HG03139 (cell line): ENCODE data around the gene TRERF1.

Experiments
- ATAC-seq: cut with Tn5 transposase; IDR thresholded peaks from one replicate; pipeline ENCODE4 v1.9.1; 2021; ENCODE audit not compliant: unreplicated experiment

Gene TRERF1

DNA sequence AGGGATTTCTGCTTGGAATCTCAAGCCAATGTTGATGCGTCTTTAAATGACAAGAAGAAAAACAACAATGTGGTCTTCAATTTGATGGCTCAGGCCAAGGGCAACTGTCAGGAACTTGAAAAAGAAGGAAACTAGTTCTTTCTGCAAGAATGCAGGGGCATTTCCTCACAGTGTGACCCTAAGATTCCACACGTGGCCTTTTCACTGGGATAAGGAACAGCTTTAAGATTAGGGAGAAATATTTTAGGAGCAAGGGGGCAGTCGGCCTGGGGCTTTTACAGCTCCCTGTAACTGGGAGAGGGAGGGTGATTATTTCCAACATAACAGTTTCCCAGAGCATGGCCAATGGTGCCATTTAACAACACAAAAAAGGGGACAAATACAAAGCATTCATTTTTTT, 194.7 kb downstream of the TRERF1 start:
- no peak for ATAC-seq

DNA sequence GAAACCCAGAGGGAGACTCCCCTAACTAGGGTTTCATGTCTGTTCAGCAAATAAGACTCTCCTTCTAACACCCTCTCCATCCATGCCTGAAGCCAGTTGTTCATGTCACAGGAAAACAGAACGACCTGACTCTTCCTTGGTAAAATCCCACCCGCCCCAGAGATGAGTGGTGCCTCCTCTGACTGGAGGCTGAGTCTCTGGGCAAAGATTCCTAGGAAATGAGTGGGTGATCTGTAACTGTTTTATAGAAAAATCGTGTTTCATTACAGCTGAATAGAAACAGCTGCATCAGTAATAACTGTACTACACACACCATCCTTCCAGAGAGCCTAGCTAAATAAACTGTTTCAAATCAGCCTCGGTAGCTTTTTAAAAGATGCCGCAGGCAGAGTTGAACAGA, 196.7 kb downstream of the TRERF1 start:
- ATAC-seq = no peak

DNA sequence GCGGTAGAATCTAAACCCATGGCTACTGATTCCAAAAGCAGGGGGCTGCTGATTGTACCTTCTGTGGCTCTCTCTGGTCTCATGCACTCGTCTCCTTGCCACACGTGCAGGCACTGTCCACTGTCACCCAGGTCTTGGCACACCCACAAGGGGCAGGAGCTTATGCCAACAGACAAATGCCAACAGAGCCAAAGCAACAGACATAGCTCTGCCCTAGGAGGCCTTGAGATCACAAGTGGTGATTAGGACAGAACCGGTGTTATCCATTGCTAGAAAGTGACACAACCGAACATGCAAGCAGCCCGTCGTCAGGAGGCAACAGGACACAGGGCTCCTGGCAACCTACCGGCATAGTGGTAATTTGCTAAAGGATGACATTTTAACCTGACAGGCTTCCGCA, 197.2 kb downstream of the TRERF1 start:
- no peak for ATAC-seq

DNA sequence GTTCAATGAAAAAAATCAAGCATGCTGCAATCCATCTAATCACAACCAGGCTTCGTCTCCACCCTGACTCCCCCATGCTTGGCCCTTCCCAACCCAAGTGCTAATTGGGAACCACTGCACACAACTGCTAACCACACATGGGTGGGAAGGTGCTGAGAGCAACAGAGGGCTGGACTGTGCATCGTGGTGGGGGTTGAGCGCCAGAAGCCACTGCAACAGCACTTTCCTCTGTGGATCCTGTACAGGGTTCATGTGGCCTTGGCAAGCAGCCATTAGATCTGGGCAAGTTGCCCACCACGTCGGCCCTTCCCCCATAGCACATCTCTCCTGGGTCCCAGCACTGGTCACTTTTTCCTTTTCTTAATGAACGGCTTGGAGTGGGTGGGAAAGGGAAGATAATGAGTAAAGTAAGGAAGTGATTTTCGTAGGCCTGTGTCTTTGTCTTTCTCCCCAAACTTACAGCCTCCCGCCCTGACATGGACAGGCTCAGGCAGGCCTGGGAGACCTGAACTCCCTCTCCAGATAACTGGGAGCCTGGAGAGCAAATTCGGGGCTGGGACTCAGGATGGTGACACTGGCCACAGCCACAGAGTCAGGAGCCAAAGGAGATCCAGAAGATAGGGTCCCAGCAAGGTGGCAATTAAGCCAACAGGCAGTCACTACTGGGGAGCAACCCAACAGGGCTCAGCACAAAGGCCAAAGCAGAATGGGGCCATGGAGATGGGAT, 199.7 kb downstream of the TRERF1 start:
- ATAC-seq = no peak

DNA sequence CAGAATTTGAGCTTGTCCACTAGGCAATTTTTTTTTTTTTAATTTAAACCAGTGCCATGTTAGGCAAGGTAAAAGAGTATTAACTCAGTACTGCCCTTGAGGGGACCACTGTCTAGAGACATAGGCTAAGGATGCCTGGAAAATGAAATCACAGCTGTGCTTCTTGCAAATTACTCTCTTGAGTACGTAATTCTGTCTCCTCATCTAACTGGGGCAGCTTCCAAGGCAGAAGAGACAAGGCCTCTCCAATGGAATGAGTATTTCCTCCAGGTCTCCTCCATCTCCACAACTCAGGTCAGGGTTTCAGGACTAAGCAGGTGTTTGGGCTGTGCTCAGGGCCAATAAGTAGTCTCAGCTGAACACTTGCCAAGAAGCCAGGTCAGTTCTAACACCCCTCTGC, 200.2 kb downstream of the TRERF1 start:
- no peak for ATAC-seq

DNA sequence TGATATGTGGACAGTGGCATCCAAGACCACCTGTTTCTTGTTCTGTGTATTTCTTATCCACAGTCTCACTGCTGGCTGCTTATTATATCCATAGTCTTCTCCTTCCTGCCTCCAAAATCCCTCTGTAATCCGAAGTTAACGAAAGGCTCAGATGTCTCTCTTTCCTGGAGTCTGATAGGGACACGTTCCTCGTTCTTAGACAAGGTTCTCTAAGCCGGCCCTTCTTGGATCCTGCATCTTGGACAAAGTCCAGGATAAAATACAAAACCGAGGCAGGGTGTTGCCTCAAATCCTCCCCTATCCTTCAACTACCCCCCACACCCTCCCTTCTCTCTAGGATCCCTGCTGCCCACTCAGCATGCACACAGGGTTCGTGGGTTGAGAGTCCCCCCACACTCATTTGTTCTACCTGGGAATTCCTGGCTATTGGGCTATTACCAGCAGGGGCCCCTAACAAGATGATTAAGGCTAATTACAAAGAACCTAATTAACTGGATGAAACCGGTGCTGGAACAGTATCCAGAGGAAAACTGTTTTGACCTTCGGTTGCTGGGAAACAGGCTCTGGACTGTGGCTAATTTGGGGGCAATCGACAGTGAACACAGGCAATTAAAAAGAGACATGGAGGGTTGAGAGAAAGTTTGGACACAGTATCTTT, 201.3 kb downstream of the TRERF1 start:
- ATAC-seq = no peak

DNA sequence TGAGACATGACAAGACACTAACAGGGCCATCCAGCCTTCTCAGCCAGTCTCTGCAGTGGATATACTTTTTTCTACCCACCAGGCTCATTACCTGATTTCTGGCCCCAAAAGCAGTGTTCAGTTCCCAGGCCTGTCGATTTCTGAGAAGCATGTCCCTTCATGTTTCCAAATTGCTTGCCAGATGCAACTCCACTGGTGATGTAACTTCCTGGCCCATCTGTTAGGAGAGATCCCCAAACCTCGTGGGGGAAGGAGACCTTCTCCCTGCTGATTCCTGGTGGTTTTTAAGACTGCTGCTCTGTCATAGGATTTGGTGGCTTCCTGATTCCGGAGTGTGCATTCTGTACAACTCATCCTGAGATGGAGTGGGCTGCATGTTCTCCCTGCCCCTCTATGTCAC, 202.4 kb downstream of the TRERF1 start:
- ATAC-seq = no peak

DNA sequence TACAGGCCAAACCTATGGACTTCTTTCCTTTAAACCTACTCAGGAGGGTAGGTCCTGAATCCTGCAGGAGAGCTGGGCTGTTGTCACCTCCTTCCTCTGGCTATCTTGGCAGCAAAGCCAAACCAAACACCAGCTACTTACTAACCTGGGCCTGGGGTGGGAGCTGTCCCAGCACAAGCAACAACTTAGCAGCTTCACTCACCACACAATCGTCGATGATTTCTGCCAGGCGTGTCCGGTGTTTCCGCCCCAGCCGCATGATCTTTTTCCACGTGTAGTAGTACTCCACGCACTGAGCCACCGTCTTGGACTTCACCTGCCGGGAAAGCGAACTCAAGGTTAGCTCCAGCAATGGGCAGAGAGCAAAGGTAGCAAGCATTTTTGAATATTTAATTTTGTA, 208.7 kb downstream of the TRERF1 start:
- no peak for ATAC-seq

DNA sequence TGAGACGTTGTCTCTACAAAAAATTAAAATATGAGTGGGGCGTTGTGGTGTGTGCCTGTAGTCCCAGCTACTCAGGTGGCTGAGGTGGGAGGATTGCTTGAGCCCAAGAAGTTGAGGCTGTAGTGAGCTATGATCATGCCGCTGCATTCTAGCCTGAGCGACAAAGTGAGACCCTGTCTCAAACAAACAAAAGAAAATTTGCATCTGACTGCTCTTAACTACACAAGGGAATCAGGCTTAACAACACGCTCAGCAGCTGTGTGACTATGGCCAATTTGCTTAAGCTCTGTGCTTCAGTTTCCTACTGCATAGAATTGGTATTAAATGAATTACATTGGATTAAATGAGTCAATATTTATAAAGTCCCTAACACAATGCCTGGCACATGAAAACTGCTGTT, 209.8 kb downstream of the TRERF1 start:
- ATAC-seq = no peak

DNA sequence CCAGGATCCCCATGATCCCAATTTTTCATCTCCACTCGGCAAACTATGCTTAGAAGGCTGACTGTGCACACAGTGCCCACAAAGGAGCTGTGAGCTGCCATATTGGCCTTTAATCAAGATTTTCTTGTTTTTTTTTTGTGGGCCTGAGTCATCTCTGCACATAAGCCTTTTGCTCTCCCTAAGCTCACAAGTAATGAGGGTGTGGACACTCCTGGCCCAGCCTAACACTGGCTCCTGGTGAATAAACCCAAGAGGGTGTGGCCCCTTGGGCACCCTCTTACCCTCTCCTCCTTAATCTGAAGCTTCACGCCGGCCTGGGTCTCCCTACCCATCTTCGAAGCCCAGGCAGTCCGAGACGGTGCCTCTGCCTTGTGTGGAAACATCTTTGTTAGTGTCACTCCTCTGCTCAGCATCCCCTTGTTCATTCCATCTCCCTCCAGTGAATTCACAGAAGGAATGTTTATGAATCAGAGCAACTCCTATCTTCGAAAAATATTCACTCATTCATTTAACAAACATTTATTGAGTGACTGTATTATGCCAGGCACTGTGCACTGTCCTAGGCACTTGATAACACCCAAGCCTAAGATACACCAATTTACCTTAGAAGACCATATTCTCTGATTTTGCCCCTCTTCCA, 211.9 kb downstream of the TRERF1 start:
- no peak for ATAC-seq

DNA sequence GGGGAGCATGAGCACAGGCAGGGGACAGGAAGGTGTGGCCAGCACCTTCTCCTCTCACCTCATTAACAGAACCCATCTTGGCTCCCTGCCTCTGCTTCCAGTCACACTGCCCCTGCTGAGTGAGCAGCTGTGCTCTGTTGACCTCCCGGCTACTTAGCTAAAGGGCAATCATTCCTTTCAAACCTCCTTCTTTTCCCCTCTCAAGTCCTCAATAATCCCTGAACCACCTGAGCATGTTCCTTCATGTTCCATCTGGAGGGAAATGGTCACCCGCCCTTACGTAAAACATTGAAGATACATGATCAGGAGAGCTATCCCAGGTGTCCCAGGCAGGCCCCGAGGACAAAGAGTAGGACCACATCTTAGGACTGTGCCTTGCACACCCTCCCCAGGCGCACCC, 212.4 kb downstream of the TRERF1 start:
- no peak for ATAC-seq

DNA sequence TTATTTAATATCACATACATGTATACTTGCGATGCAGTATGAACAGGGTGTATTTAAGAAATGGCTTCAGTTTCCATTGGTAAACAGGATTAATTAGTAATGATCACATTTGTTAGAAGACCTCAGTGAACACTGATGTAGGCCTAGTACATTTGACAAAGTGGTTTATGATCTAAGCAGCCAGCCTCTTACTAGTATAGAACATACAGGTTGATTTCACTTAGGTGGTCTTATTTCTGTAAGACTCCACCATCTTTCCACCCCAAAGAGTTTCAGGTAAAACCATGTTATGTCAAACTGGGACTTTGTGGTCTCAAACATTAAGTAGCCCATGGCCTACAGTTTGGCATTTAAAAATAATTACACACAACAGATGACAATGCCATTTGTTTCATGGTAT, 213.9 kb downstream of the TRERF1 start:
- no peak for ATAC-seq

DNA sequence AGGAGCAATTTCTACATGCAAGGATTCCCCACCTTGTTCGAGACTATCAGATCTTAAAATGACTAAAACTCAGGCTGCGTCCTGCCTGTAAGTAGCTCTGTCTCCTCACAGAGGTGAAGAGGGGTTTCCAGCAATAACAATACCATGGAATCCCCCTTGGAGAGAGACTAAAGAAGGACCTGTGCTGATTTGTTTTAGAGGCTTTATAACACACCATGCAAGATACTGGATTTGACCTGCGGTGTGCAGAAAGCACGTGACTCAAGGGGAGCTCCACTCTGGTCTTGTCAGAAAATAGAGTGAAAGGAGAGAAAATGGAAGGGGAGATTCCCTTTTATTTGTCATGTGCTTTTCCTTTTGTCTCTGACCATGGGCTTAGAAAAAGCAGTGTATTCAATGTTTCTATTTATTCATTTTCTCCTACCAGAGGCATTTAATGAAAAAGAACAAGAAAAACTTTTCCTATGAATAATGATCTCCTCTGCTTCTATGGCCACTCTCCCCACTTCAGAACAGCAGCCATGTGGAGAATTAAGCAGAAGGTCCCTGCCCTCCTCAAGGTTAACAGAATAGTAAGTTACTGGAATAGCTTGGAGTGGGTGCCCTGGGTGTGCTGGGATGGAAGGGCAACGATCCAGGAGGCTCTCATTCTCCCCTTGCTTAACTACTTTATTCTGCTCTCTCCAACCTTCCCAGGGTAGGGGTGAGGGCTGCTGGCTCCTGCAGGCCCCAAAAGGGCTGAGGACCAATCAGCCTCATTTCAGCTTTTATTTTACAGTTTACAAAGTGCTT, 214.8 kb downstream of the TRERF1 start:
- no peak for ATAC-seq

DNA sequence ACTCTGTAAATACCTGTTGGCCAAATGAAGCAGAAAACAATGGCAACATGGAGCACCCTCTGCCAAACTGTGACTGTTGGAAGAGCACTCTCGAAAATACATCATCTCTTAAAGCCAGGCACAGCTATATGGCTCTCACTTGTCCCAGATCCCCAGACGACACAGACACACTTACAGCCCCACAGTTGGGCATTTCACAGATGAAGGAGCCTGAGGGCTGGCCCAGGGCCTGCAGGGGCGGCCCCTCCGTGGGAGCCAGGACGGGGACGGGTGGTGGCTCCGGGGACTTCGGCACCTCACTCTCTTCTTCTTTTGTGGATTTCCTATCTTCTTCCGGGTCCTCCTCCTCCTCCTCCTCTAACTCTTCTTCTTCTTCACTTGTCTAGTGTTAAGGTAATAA, 215.7 kb downstream of the TRERF1 start:
- ATAC-seq = no peak

DNA sequence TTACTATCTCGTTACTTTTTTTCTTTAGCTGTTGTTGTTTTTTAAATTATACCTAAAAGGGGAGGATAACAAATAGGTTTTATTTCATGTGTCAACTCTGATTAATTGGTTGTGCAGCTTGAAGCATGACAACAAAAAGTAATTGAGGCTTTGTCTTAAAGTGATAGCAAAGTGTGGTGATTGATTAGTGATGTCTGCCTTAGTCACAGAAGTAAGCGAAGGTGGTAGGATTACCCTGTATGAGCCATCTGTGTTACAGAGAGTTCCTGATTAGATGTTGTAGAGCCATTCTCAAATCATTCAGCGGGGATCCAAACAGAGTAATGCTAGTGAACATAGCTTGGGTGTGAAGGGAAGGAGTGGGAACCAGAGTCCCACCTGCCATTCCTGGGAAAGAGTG, 219.7 kb downstream of the TRERF1 start:
- ATAC-seq = no peak

DNA sequence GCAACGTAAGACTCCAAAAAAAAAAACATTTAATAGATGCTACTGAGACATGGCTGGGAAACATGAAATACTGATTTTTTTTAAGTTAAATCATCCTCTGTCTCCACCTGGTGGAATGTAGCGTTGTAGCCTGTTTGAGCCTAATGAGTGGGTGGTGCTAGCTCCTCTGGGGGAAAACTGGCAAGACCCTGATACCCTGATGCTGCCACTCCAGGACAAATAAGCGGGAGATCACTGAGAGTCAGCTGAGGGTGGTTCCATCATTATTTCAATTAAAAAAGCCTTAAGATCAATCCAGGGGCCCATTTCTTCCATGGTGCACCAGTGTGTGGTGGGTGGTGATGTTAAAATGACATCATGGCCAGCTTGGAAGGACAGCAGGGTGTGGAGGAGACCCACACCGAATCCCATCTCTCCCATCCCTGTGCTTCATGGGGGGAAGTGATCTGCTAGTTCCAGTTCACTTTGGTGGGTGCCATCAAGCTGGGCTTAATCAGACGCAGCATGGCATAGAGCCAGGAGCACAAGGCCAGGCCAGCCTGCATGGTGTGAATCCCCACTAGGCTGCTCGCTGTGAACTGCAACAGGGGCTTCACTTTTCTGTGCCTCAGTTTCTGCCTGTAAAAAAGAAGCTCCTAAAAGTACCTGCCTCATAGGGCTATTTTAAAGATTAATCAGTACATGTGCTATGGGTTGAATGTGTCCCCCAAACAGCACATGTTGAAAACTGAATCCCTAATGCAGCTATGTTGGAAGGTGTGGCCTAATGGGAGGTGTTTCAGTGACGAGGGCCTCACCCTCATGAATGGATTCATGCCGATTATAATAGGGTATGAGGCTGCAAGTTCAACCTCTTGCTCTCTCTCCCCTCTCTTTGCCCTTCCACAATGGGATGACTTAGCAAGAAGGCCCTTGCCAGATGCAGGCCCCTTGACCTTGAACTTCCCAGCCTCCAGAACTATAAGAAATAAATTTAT, 221.1 kb downstream of the TRERF1 start:
- ATAC-seq = no peak

DNA sequence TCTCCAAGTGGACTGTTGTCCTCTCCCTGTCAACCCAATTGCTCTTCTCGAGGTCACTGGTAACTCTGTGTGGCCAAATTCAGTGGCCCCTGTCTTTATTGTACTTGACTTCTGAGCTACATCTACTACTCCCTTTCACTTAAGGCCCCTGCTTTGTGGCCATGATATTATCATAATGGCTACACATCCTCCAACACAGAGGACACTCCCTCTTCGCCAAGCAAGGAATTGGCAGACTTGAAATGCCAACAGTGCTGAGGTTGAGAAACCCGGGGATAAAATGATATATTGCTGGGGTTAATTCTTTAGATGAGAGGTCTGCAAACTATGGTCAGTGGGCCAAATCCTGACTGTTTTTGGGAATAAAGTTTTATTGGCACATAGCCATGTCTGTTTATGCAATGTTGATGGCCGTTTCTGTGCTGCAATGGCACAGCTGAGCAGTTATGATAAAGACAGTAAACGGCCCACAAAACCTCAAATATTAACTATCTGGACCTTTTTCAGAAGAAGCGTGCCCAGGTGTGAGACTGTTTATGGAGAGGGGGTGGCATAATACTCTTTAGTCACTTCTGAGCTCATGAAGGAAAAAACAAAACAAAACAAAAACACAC, 222.1 kb downstream of the TRERF1 start:
- no peak for ATAC-seq

DNA sequence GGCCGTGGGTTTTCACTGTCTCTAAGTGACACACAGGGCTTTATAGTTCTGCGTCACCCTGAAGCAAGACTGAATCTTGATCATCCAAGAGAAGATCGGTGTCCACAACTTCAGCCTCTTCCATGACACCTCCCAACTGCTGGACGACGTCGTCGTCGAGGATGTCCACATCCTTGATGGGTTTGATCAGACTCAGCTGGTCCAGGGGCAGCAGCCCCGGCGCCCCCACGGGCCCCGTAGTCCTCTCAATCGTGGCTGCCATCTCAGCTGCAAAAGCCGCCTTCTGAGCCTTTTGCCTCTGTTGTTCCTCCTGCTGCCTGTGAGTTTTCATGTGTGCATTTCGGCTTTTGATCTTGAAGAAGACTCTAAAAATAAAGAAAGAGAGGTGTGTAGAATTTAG, 223.4 kb downstream of the TRERF1 start:
- no peak for ATAC-seq

DNA sequence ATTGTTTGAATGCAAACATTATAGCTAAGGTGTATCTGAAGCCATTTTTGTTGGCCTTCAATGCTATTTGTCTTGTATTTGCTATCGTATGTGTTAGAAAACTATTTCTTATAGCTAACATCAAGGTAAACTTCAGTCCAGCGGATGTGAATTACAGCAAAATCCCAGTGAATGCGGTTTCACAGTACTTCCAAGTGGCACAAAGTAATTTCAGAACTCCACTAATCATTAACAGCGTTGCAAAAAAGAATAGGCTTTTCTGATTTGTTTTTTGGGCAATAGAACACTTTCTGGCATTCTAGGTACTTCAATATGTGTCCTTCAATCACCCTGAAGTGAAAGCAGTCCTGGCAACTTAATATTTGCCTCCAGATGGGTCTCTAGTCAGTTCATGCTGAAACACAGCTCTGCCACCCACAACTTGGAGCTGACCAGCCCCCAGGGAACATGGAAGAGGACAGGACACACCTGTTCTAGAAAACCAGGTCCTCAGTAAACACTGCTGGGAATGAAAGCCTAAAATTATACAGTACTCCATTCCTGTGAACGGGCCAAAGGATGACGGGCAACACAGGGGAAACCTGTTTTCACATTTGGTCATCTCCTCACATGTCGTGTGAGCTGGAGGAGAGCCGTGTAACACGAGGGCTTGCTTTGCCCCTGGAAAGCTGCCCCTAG, 224.4 kb downstream of the TRERF1 start:
- ATAC-seq = no peak
